ENCODE measurements around the gene PDLIM1. TPM values are rescaled to one million over a fixed set of nuclear protein-coding genes. Genes with fewer than 3 reads are reported as not detected.

PDLIM1 gene
- total RNA-seq, 1 donor from 2014 or later, result 73.8 TPM

DNA sequence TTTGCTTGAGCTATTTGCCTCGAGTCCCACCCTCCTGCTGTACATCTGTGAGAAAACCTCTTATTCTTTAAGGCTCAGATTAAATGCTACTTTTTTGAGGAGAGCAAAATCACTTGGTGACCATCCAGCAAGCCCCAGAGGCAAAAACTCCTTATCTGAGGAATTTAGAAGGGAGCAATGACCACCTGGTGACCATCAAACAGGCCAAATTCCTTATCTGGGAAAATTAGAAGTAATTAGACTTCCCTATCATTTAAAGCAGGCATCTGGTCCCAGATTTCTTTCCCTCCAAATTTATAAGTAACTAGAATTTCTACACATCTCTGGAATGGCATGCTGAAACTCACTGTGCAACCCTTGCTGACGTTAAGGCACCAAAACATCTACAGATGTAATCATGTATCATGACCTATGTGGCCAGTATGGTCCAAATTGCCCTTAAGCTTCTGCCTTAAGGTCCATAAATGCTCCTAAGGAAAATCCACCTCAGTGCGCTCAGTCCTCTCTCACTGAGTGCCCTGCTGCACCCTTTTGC lies 40.9 kb upstream of the PDLIM1 start:
- H3K4me1 Mint-ChIP-seq (ENCODE audit: unreplicated experiment), result peaks cover 13% of the 10 kb centered on the region
- TF ChIP-seq CTCF (IDR thresholded peaks at IDR 0.05), result no peak
- H3K27me3 Mint-ChIP-seq (ENCODE audit: unreplicated experiment), result peaks cover 8% of the 10 kb centered on the region
- no peak overlapping the region for H3K4me3 Mint-ChIP-seq (ENCODE audit: unreplicated experiment)
- H3K9me3 Mint-ChIP-seq (ENCODE audit: unreplicated experiment), result no peaks in the 10 kb centered on the region
- no peak for DNase-seq (ENCODE audit: extremely low spot score, unreplicated experiment)
- no peaks in the 10 kb centered on the region for H3K36me3 Mint-ChIP-seq (ENCODE audit: unreplicated experiment)
- H3K27ac Mint-ChIP-seq (ENCODE audit: unreplicated experiment), result no peak overlapping the region

DNA sequence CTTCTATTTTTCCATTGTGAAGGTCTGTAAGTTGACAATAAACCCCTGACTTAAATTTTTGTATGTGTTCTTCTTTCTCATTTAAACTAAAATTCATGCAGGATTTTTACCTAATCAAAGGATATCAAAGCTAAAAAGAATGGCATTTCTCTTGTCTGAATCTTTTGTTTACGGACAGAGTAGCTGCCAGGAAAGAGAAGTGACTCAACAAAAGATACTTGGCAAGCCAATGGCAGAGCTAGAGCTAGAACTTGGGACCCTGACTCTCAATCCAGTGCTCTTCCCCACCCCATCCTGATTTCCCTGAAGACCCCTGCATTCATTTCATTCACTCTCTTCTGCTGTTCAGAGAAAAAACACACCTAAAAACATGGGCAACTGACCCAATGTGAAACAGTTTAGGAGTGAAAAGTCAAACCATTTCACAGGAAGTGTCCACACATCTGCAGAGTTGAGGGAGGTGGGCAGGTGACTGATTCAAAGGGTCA lies 40.2 kb upstream of the PDLIM1 start:
- Mint-ChIP-seq H3K4me3 (ENCODE audit: unreplicated experiment) (no peak overlapping the region), H3K27me3 (ENCODE audit: unreplicated experiment) (peaks cover 11% of the 10 kb centered on the region), H3K9me3 (ENCODE audit: unreplicated experiment) (no peaks in the 10 kb centered on the region), H3K4me1 (ENCODE audit: unreplicated experiment) (peaks cover 13% of the 10 kb centered on the region), H3K36me3 (ENCODE audit: unreplicated experiment) (no peaks in the 10 kb centered on the region), H3K27ac (ENCODE audit: unreplicated experiment) (no peak overlapping the region)
- DNase-seq (ENCODE audit: extremely low spot score, unreplicated experiment), result no peak
- no peak for TF ChIP-seq CTCF (IDR thresholded peaks at IDR 0.05)

DNA sequence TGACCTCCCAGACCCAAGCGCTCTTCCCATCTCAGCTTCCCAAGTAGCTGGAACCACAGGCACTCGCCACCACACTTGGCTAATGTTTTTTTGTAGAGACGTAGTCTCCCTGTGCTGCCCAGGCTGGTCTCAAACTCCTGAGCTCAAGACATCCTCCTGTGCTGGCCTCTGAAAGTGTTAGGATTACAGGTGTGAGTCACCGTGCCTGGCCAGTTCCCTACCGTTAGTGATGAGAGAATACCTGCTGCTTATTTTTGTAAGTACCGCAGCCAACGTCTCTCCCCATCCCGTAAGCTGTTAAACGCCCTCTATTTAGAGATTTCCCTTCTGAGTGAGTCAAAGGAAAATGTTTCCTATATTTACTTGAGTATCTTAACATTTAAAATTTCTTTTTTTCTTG lies 38.5 kb upstream of the PDLIM1 start:
- H3K27me3 Mint-ChIP-seq (ENCODE audit: unreplicated experiment), result peaks cover 17% of the 10 kb centered on the region
- DNase-seq (ENCODE audit: extremely low spot score, unreplicated experiment), result no peak
- no peaks in the 10 kb centered on the region for H3K9me3 Mint-ChIP-seq (ENCODE audit: unreplicated experiment)
- H3K4me1 Mint-ChIP-seq (ENCODE audit: unreplicated experiment), result peaks cover 7% of the 10 kb centered on the region
- no peak overlapping the region for H3K4me3 Mint-ChIP-seq (ENCODE audit: unreplicated experiment)
- no peak overlapping the region for H3K27ac Mint-ChIP-seq (ENCODE audit: unreplicated experiment)
- H3K36me3 Mint-ChIP-seq (ENCODE audit: unreplicated experiment), result no peaks in the 10 kb centered on the region
- no peak for TF ChIP-seq CTCF (IDR thresholded peaks at IDR 0.05)

DNA sequence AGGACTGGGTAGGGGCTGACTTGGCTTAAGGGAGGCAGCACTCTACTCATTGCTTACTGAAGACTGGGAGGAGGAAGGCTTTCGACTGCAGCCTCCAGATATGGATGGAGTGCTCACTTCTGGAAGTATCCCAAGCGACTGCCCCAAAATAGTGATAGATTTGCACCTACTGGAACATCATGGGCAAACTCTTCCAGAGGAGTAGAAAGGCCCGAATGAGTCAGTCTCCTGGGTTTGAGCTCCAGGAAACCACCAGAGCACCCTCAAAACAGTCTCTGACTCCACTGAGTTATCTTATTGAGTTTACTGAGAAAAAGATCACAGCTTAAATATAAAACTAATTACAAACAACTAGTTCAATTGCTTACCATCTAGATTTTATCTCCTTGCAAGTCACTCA lies 37.2 kb upstream of the PDLIM1 start:
- Mint-ChIP-seq H3K36me3 (ENCODE audit: unreplicated experiment) (no peaks in the 10 kb centered on the region), H3K9me3 (ENCODE audit: unreplicated experiment) (no peaks in the 10 kb centered on the region), H3K4me3 (ENCODE audit: unreplicated experiment) (no peak overlapping the region), H3K4me1 (ENCODE audit: unreplicated experiment) (peaks cover 2% of the 10 kb centered on the region), H3K27ac (ENCODE audit: unreplicated experiment) (no peak overlapping the region), H3K27me3 (ENCODE audit: unreplicated experiment) (peaks cover 21% of the 10 kb centered on the region)
- no peak for DNase-seq (ENCODE audit: extremely low spot score, unreplicated experiment)
- no peak for TF ChIP-seq CTCF (IDR thresholded peaks at IDR 0.05)

GRCh38 chr10:95327367-95327766 lies 36.6 kb upstream of the PDLIM1 start:
- no peak overlapping the region for H3K4me3 Mint-ChIP-seq (ENCODE audit: unreplicated experiment)
- H3K27ac Mint-ChIP-seq (ENCODE audit: unreplicated experiment), result no peak overlapping the region
- no peak for TF ChIP-seq CTCF (IDR thresholded peaks at IDR 0.05)
- no peak for DNase-seq (ENCODE audit: extremely low spot score, unreplicated experiment)
- H3K4me1 Mint-ChIP-seq (ENCODE audit: unreplicated experiment), result peaks cover 2% of the 10 kb centered on the region
- no peaks in the 10 kb centered on the region for H3K36me3 Mint-ChIP-seq (ENCODE audit: unreplicated experiment)
- peaks cover 24% of the 10 kb centered on the region for H3K27me3 Mint-ChIP-seq (ENCODE audit: unreplicated experiment)
- H3K9me3 Mint-ChIP-seq (ENCODE audit: unreplicated experiment), result no peaks in the 10 kb centered on the region
